Superior temporal gyrus (tissue), 1 donor: Measurements from ENCODE around the gene FLNB.
A peak's percentile ranks its signal among the peaks of the same experiment; 100 is the strongest.

Experiments
- DNase-seq: peaks from one replicate; pipeline ENCODE4 v3.0.0-alpha.2; 2016; ENCODE audit errors: extremely low spot score

Gene FLNB

GRCh38 chr3:58009749-58010535, 1.7 kb downstream of the FLNB start:
- no peak for DNase-seq

GRCh38 chr3:58010562-58010961, 2.3 kb downstream of the FLNB start:
- no peak for DNase-seq

GRCh38 chr3:58011580-58011979, 3.4 kb downstream of the FLNB start:
- DNase-seq: no peak

- DNase-seq: no peak
Observed at GRCh38 chr3:58012302-58012701, 4.1 kb downstream of the FLNB start.

- DNase-seq: no peak
Observed at GRCh38 chr3:58013099-58013498, 4.9 kb downstream of the FLNB start.

- DNase-seq: peak; percentile 44
Observed at GRCh38 chr3:58013973-58014649, 5.9 kb downstream of the FLNB start.

GRCh38 chr3:58015520-58015915, 7.3 kb downstream of the FLNB start:
- DNase-seq: no peak

- DNase-seq: no peak
Observed at GRCh38 chr3:58016710-58017109, 8.5 kb downstream of the FLNB start.

- no peak for DNase-seq
Observed at GRCh38 chr3:58018892-58019742, 10.9 kb downstream of the FLNB start.

GRCh38 chr3:58020783-58021071, 12.5 kb downstream of the FLNB start:
- DNase-seq: no peak

- DNase-seq: no peak
Observed at GRCh38 chr3:58021072-58021959, 13.1 kb downstream of the FLNB start.

- DNase-seq: no peak
Observed at GRCh38 chr3:58021962-58022361, 13.7 kb downstream of the FLNB start.

- no peak for DNase-seq
Observed at GRCh38 chr3:58022490-58022889, 14.3 kb downstream of the FLNB start.

GRCh38 chr3:58023531-58023930, 15.3 kb downstream of the FLNB start:
- no peak for DNase-seq

- DNase-seq: no peak
Observed at GRCh38 chr3:58025406-58025805, 17.2 kb downstream of the FLNB start.

- no peak for DNase-seq
Observed at GRCh38 chr3:58025837-58026569, 17.8 kb downstream of the FLNB start.

GRCh38 chr3:58026598-58026997, 18.4 kb downstream of the FLNB start:
- DNase-seq: no peak

- no peak for DNase-seq
Observed at GRCh38 chr3:58027704-58028317, 19.6 kb downstream of the FLNB start.

- no peak for DNase-seq
Observed at GRCh38 chr3:58028902-58029301, 20.7 kb downstream of the FLNB start.

- DNase-seq: no peak
Observed at GRCh38 chr3:58029842-58030584, 21.8 kb downstream of the FLNB start.
